LNCaP clone FGC (cell line): ENCODE data around the gene NKX2-3.

Experiments
- DNase-seq: peaks from one replicate; pipeline ENCODE4 v3.0.0-alpha.2; 2011; ENCODE audit warnings: low read depth
- H3K4me3 ChIP-seq: 2 replicates; pipeline ENCODE4 v1.5.1; 2011; ENCODE audit warnings: mild to moderate bottlenecking, low read depth, low read length, control low read depth
- TF ChIP-seq, protein P1 (sequence below): IDR thresholded peaks from 2 replicates; pipeline ENCODE4 v1.5.1; 2012; ENCODE audit warnings: mild to moderate bottlenecking; ENCODE audit not compliant: control insufficient read depth, insufficient read depth; ENCODE audit errors: extremely low read depth

The NKX2-3 gene

DNA sequence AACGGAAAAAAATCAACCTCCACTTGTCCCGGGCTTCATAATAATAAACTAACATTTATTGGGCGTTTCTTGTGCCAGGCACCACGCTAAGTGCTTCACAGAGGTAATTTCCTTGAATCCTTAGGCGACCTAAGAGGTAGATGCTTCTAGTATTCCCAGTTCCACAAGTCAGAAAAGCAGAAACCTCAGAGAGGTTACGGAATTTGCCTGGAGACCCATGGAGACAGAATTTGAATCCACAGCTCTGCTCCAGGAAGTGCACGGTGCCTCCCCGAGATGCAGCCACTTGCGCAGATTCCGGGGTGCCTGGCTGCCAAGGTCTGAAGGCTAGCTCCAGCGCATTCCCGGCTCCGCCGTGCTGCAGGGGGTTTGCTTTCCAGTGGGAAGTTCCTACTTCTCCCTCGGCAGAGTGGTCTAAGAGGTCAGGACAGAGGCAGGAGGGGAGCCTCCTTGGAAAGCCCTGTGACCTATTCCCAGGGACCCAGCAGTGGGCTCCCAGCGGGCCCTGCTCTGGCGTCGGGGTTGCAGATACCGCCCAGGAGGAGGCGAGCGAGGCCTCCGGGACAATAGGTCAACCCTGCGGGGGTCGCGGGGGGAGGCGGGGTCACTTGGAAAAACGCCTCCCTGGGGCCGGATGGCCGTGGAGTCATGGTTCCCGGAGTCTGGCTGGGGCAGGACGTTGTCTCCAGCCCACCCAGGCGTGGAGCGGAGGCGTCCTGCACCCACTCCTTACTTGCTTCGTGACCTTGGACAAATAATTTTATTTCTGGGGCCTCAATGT lies 10.1 kb upstream of the NKX2-3 start:
- TF ChIP-seq, protein P1, sequence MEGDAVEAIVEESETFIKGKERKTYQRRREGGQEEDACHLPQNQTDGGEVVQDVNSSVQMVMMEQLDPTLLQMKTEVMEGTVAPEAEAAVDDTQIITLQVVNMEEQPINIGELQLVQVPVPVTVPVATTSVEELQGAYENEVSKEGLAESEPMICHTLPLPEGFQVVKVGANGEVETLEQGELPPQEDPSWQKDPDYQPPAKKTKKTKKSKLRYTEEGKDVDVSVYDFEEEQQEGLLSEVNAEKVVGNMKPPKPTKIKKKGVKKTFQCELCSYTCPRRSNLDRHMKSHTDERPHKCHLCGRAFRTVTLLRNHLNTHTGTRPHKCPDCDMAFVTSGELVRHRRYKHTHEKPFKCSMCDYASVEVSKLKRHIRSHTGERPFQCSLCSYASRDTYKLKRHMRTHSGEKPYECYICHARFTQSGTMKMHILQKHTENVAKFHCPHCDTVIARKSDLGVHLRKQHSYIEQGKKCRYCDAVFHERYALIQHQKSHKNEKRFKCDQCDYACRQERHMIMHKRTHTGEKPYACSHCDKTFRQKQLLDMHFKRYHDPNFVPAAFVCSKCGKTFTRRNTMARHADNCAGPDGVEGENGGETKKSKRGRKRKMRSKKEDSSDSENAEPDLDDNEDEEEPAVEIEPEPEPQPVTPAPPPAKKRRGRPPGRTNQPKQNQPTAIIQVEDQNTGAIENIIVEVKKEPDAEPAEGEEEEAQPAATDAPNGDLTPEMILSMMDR = no peak
- DNase-seq = no peak
- no peak overlapping the region for H3K4me3 ChIP-seq

DNA sequence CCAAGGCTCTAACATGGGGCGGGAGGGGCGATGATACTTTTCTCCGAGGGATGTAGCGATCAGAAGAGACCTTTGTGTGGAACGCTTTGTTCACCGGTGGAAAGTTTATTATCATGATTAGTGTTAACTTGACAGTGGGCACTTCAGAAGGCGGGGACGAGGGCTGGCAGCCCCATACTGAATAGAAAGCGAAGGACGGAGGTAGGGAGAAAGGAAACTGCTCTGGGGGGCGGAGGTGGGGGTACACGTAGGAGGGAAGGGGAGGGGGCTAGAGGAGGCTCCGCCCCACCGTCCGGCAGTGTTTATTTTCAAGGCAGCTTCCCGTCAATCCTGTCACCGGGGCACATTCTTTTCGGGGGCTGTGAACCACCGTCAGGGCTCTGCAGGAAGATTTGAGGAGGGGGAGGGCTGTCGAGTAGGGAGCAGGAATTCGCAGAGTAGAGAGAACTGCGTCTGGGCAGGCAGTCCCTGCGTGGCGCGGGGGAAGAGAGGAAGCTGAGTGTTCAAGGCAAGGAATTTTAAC lies 9.4 kb upstream of the NKX2-3 start:
- TF ChIP-seq, protein P1 = no peak
- no peak overlapping the region for H3K4me3 ChIP-seq
- no peak for DNase-seq

DNA sequence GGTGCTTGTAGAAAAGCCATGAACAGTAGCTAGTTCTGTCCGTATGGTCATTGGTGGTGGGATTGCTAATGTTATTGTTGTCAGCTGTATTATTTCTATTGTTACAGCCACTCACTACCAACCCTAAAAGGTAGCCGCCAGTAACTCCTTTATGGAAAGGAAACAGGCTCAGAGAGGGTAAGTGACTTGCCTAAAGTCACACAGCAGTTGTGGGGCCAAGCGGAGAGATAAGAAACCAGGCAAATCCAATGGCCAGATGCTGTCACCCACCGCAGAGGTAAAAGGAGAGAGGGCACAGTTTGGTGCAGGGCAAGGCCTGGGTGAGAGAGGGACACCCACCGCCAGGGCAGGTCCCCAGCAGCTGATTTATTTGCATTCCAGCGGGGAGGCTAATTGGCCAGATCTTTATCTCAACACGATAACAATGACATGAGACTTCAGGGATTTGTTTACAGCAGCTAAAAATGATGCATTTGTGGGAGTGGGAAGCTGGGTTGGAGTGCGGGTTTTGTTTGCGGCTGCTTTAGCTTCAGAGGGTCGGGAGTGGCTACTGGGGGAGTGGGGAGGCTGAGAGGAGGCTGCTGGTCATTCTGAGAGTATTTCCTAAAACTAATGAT lies 8.6 kb upstream of the NKX2-3 start:
- no peak for DNase-seq
- no peak overlapping the region for H3K4me3 ChIP-seq
- TF ChIP-seq, protein P1 = no peak

DNA sequence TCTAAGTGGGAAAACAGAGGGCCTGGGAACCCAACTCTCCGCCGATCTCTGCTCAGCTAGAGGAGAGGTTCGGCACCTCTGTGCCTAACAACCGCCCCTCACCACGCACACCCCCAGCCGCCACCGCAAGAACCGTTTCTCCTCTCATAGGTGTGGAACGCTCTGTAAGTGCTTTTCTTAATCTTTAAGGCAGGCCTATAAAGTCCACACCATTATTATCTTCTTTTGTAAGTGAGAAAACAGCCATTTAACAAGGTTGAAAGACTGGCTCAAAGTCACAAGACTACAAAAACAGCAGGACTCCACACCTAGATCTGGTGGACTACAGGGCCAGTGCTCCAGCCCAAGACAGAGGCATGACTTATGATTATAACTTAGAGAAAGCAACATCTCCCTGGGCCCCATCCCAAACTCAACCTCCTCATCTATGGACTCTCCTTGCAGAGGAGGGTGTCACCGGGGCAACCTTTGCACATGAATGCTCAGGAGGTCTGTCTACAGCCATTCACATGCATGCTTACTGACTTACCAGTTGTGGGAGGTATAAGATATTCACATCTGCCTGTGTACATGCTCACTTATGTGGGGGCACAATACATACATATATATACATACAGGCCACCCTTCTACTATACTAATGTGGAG lies 7.9 kb upstream of the NKX2-3 start:
- no peak overlapping the region for H3K4me3 ChIP-seq
- TF ChIP-seq, protein P1 = no peak
- DNase-seq = no peak

DNA sequence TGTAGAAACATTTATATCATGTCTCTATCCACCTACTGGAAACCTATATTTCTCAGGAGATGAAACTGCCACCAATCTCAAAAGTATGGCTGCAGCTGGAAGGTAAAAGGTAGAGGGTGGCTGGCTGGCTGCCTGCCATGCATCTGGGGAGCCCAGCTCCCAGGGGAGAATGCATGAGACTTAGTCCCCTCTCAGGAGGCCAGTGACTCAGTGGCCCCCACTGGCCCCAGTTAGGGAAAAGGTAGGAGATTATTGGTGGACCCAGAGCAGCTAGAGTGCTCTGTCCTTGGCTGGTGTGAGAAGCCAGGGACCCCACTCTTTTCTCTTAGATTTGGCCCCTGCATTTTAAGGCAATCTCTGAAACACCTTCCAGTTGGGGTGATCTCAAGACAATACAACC lies 6.8 kb upstream of the NKX2-3 start:
- no peak for DNase-seq
- no peak overlapping the region for H3K4me3 ChIP-seq
- TF ChIP-seq, protein P1 = no peak

DNA sequence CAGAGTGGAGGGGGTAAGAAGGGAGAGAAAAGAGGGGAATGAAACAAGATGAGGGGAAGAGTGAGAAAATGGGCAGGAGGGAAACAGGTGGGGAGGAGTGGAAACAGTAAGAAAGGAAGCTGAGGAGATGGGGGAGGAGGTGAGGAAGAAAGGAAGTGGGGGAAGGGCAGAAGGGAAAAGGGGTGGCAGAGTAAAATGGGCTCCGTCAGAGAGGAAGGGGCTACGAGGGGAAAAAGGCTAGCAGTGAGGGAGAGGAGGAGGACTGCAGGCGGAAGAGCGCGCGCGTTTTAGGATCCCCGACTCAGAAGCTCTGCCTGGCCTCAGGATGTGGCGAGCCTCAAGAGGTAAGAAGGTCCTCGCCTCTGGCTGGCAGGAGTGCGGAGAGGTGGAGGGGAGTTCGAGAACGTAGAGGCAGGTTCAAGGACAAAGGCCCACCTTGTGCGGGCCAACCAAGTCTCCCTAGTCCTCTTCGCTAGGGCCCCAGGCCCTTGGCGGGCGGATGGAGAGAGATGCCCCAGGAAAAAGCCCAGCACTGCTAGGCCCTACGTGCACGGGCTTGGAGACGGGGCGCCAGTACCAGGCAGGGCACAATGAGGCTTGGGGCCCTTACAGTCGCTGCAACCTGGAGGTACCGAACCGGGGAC lies 5.8 kb upstream of the NKX2-3 start:
- TF ChIP-seq, protein P1 = no peak
- no peak for DNase-seq
- no peak overlapping the region for H3K4me3 ChIP-seq
